Neural progenitor cell (in vitro differentiated cells): ENCODE measurements around the gene YAP1. TPM values are rescaled to one million over a fixed set of nuclear protein-coding genes. Genes with fewer than 3 reads are reported as not detected.
A peak's percentile ranks its signal among the peaks of the same experiment; 100 is the strongest.

Source experiments
- DNase-seq: peaks from one replicate; pipeline ENCODE4 v3.0.0-alpha.2; 2016; ENCODE audit warnings: low spot score
- H2AFZ ChIP-seq: fragments of 200-600 bp; sonication (generic); replicated peaks from 2 replicates; pipeline ENCODE4 v1.6.1; 2016; ENCODE audit warnings: antibody characterized with exemption
- H3F3A ChIP-seq: fragments of 200-600 bp; sonication (generic); 2 replicates; pipeline ENCODE4 v1.6.1; 2016; ENCODE audit warnings: antibody characterized with exemption, low read depth
- H3K27ac ChIP-seq: fragments of 200-600 bp; sonication (generic); 2 replicates; pipeline ENCODE4 v1.5.1; 2016; ENCODE audit warnings: mild to moderate bottlenecking
- H3K27me3 ChIP-seq: fragments of 200-600 bp; sonication (generic); 2 replicates; pipeline ENCODE4 v1.6.1; 2016; ENCODE audit warnings: mild to moderate bottlenecking, moderate library complexity
- H3K36me3 ChIP-seq: fragments of 200-600 bp; sonication (generic); 2 replicates; pipeline ENCODE4 v1.5.1; 2016
- H3K4me1 ChIP-seq: fragments of 200-600 bp; sonication (generic); 2 replicates; pipeline ENCODE4 v1.6.1; 2016; ENCODE audit warnings: mixed run types
- H3K4me2 ChIP-seq: fragments of 200-600 bp; sonication (generic); 2 replicates; pipeline ENCODE4 v1.6.1; 2016
- H3K4me3 ChIP-seq: fragments of 200-600 bp; sonication (generic); 2 replicates; pipeline ENCODE4 v1.5.1; 2016
- H3K79me2 ChIP-seq: fragments of 200-600 bp; sonication (generic); 2 replicates; pipeline ENCODE4 v1.6.1; 2016; ENCODE audit warnings: low read depth
- H3K9ac ChIP-seq: fragments of 200-600 bp; sonication (generic); 2 replicates; pipeline ENCODE4 v1.6.1; 2016
- H3K9me3 ChIP-seq: fragments of 200-600 bp; sonication (generic); 2 replicates; pipeline ENCODE4 v1.5.1; 2016; ENCODE audit warnings: low read depth
- H4K20me1 ChIP-seq: fragments of 200-600 bp; sonication (generic); 2 replicates; pipeline ENCODE4 v1.6.1; 2016; ENCODE audit warnings: low read depth
- H3K27ac Mint-ChIP-seq: 3 replicates; pipeline ENCODE4 v1.8.0; 2021; ENCODE audit warnings: mixed read lengths
- H3K27me3 Mint-ChIP-seq: 2 replicates; pipeline ENCODE4 v1.8.0; 2022; ENCODE audit warnings: low read depth, mild to moderate bottlenecking, inconsistent platforms, moderate library complexity, mixed read lengths; ENCODE audit not compliant: insufficient read depth
- H3K36me3 Mint-ChIP-seq: 3 replicates; pipeline ENCODE4 v1.8.0; 2021; ENCODE audit warnings: mixed read lengths
- H3K4me1 Mint-ChIP-seq: 3 replicates; pipeline ENCODE4 v1.8.0; 2021; ENCODE audit warnings: mixed read lengths
- H3K4me3 Mint-ChIP-seq: 3 replicates; pipeline ENCODE4 v1.8.0; 2021; ENCODE audit warnings: mild to moderate bottlenecking, moderate library complexity, mixed read lengths
- H3K9me3 Mint-ChIP-seq: 3 replicates; pipeline ENCODE4 v1.8.0; 2020; ENCODE audit warnings: mixed read lengths
- CTCF ChIP-seq: fragments of 200-600 bp; sonication (generic); IDR thresholded peaks from 2 replicates; pipeline ENCODE4 v1.5.1; 2017; ENCODE audit warnings: antibody characterized with exemption, mild to moderate bottlenecking
- EZH2 ChIP-seq: fragments of 200-600 bp; sonication (generic); IDR thresholded peaks from 2 replicates; pipeline ENCODE4 v1.6.1; 2017; ENCODE audit warnings: antibody characterized with exemption, mild to moderate bottlenecking, moderate library complexity
- EZH2phosphoT487 ChIP-seq: fragments of 200-600 bp; sonication (generic); IDR thresholded peaks from 2 replicates; pipeline ENCODE4 v1.6.1; 2017; ENCODE audit warnings: antibody characterized with exemption
- total RNA-seq: library from RNA; depleted of rRNA; stranded (reverse); fragments of >200 nt; gene quantifications from 2 replicates; pipeline ENCODE4 v1.2.3, GENCODE V29; 2015; ENCODE audit warnings: low replicate concordance

Gene YAP1
- total RNA-seq, 1 donor from 2014 or later = 59.9 TPM

- no peak for TF ChIP-seq EZH2phosphoT487
- no peak for TF ChIP-seq CTCF
- no peak for TF ChIP-seq EZH2
- Histone ChIP-seq H3K9ac (no peak overlapping the region), H3K9me3 (no peaks in the 10 kb centered on the region), H3K4me2 (peak overlapping the region; percentile 70), H3K36me3 (no peaks in the 10 kb centered on the region), H3K4me1 (peaks cover 56% of the 10 kb centered on the region), H3K27me3 (no peaks in the 10 kb centered on the region), H3F3A (peaks cover 14% of the 10 kb centered on the region), H4K20me1 (peaks cover 16% of the 10 kb centered on the region), H2AFZ (no peak overlapping the region), H3K4me3 (no peak overlapping the region), H3K27ac (no peak overlapping the region), H3K79me2 (no peaks in the 10 kb centered on the region)
- peaks cover 2% of the 10 kb centered on the region for H3K27me3 Mint-ChIP-seq
- H3K4me1 Mint-ChIP-seq = peaks cover 73% of the 10 kb centered on the region
- no peak overlapping the region for H3K4me3 Mint-ChIP-seq
- no peak overlapping the region for H3K27ac Mint-ChIP-seq
- H3K36me3 Mint-ChIP-seq = peaks cover 24% of the 10 kb centered on the region
- DNase-seq = no peak
- no peaks in the 10 kb centered on the region for H3K9me3 Mint-ChIP-seq
Measured at GRCh38 chr11:102188488-102188887, 78.2 kb downstream of the YAP1 start.

DNA sequence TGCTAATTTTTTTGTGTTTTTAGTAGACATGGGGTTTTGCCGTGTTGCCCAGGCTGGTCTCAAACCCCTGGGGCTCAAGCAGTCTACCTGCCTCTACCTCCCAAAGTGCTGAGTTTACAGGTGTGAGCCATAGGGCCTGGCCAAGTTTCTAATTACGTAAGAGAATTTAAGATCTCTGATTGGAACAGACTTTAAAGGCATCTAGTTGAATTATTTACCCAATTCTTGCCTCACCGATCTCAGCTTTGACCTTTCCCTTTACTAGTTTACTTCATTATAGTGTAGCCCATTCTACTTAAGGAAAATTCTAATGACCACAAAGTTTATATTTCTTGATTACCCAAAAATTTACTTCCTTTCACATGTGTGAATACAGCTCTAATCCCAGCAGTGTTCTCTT lies 81.6 kb downstream of the YAP1 start:
- H3K4me1 ChIP-seq = peaks cover 43% of the 10 kb centered on the region
- no peaks in the 10 kb centered on the region for H3K79me2 ChIP-seq
- H3K9ac ChIP-seq = no peak overlapping the region
- H3K27ac Mint-ChIP-seq = no peak overlapping the region
- peaks cover 11% of the 10 kb centered on the region for H3F3A ChIP-seq
- no peak overlapping the region for H2AFZ ChIP-seq
- peaks cover 6% of the 10 kb centered on the region for H3K27me3 Mint-ChIP-seq
- peaks cover 16% of the 10 kb centered on the region for H3K9me3 Mint-ChIP-seq
- H3K27ac ChIP-seq = no peak overlapping the region
- TF ChIP-seq EZH2phosphoT487 (no peak), CTCF (no peak), EZH2 (no peak)
- no peak overlapping the region for H3K4me3 ChIP-seq
- no peaks in the 10 kb centered on the region for H3K27me3 ChIP-seq
- no peaks in the 10 kb centered on the region for H3K9me3 ChIP-seq
- H3K4me2 ChIP-seq = no peak overlapping the region
- no peak overlapping the region for H3K4me3 Mint-ChIP-seq
- H3K36me3 Mint-ChIP-seq = peaks cover 37% of the 10 kb centered on the region
- H3K36me3 ChIP-seq = no peaks in the 10 kb centered on the region
- H4K20me1 ChIP-seq = peaks cover 16% of the 10 kb centered on the region
- H3K4me1 Mint-ChIP-seq = peaks cover 51% of the 10 kb centered on the region
- DNase-seq = no peak

DNA sequence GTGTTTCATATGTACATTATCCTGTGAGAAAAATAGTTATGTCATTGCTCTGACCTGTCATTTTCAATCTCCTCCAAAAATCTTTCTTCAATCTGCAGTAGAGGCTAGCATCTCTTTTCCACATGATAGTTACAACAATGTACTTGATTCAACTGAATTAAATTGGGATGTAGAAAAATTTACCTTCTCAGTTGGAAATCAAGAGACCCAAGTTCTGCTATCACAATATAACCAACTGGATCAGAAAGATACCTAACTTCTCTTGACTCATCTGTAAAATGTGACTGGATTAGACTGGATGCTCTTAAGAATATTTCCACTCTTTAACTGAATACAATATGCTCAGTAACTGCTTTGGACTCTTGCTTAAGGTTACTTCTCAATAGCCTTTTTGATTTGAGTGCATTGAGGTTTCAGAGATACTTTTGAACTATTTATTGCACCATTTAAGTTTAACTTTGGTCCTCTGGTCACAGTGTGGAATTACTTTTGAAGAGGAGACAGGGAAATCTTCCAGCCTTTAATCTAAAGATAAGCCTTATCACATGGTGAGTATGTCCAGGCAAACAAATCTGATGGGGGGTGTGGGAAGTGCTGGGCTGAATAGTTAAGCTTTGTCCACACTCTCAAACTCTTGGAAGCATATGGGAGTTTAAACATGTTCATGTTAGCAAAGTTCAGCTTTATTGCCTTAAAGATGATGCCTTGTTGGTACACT lies 82.3 kb downstream of the YAP1 start:
- Mint-ChIP-seq H3K4me3 (no peak overlapping the region), H3K36me3 (peaks cover 37% of the 10 kb centered on the region), H3K27me3 (peaks cover 6% of the 10 kb centered on the region), H3K27ac (no peak overlapping the region), H3K9me3 (peaks cover 16% of the 10 kb centered on the region), H3K4me1 (peaks cover 50% of the 10 kb centered on the region)
- no peaks in the 10 kb centered on the region for H3K9me3 ChIP-seq
- no peak overlapping the region for H3K9ac ChIP-seq
- no peak overlapping the region for H3K4me3 ChIP-seq
- H2AFZ ChIP-seq = no peak overlapping the region
- TF ChIP-seq CTCF = no peak
- peak overlapping the region; percentile 5 for H3K4me2 ChIP-seq
- no peak for DNase-seq
- H3K4me1 ChIP-seq = peaks cover 43% of the 10 kb centered on the region
- peaks cover 11% of the 10 kb centered on the region for H4K20me1 ChIP-seq
- H3F3A ChIP-seq = peaks cover 11% of the 10 kb centered on the region
- H3K27me3 ChIP-seq = no peaks in the 10 kb centered on the region
- H3K79me2 ChIP-seq = no peaks in the 10 kb centered on the region
- no peak overlapping the region for H3K27ac ChIP-seq
- no peaks in the 10 kb centered on the region for H3K36me3 ChIP-seq
